HL-60 (cell line): ENCODE data around the gene HAP1.

ENCODE experiments used
- CTCF ChIP-seq: IDR thresholded peaks from one replicate; pipeline ENCODE4 v1.5.1; 2011; ENCODE audit warnings: low read length, control low read depth, inconsistent platforms; ENCODE audit not compliant: insufficient read depth
- REST ChIP-seq: IDR thresholded peaks from 2 replicates; pipeline ENCODE4 v1.6.1; 2012; ENCODE audit warnings: low read depth; ENCODE audit not compliant: insufficient replicate concordance

GRCh38 chr17:41738077-41738800, 3.8 kb upstream of the HAP1 start:
- TF ChIP-seq CTCF (peak; percentile 97), REST (no peak)
